AG10803 (cell line): ENCODE data around the gene ATP9A.
A peak's percentile ranks its signal among the peaks of the same experiment; 100 is the strongest.

ENCODE experiments used
- DNase-seq: peaks from one replicate; pipeline ENCODE4 v3.0.0; 2010; ENCODE audit warnings: low read depth
- H3K4me3 ChIP-seq: 2 replicates; pipeline ENCODE4 v1.5.1; 2011; ENCODE audit warnings: mild to moderate bottlenecking, low read length, control low read depth
- TF ChIP-seq, protein P1 (sequence below): conservative IDR thresholded peaks from 2 replicates; pipeline ENCODE4 v1.5.1; 2011; ENCODE audit warnings: mild to moderate bottlenecking, low read length, control low read depth, inconsistent platforms

The ATP9A gene

DNA sequence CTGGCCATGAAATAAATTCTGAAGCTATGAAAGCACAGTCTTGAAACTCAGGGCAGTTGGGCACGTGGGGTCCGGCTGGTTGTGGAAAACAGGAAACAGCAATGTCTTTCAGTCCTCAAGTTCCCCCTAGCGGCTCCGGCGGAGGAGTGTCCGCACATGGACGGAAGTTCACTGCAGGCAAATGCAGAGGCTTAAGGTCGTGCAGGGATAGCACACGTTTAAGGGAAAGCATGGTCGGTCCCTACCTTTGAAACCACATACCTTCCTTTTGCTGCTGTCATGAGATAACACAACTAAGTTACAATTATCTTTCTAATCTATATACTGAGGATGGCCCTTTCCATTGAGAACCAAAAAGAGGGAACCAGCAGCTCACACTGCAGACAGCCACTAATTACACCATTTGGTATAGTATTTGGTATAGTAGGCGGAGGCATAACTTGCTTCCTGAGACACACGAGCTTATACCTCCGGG is 173.1 kb downstream of the ATP9A start:
- TF ChIP-seq, protein P1, sequence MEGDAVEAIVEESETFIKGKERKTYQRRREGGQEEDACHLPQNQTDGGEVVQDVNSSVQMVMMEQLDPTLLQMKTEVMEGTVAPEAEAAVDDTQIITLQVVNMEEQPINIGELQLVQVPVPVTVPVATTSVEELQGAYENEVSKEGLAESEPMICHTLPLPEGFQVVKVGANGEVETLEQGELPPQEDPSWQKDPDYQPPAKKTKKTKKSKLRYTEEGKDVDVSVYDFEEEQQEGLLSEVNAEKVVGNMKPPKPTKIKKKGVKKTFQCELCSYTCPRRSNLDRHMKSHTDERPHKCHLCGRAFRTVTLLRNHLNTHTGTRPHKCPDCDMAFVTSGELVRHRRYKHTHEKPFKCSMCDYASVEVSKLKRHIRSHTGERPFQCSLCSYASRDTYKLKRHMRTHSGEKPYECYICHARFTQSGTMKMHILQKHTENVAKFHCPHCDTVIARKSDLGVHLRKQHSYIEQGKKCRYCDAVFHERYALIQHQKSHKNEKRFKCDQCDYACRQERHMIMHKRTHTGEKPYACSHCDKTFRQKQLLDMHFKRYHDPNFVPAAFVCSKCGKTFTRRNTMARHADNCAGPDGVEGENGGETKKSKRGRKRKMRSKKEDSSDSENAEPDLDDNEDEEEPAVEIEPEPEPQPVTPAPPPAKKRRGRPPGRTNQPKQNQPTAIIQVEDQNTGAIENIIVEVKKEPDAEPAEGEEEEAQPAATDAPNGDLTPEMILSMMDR, result peak; percentile 96
- no peak overlapping the region for H3K4me3 ChIP-seq
- peak; percentile 90 for DNase-seq

DNA sequence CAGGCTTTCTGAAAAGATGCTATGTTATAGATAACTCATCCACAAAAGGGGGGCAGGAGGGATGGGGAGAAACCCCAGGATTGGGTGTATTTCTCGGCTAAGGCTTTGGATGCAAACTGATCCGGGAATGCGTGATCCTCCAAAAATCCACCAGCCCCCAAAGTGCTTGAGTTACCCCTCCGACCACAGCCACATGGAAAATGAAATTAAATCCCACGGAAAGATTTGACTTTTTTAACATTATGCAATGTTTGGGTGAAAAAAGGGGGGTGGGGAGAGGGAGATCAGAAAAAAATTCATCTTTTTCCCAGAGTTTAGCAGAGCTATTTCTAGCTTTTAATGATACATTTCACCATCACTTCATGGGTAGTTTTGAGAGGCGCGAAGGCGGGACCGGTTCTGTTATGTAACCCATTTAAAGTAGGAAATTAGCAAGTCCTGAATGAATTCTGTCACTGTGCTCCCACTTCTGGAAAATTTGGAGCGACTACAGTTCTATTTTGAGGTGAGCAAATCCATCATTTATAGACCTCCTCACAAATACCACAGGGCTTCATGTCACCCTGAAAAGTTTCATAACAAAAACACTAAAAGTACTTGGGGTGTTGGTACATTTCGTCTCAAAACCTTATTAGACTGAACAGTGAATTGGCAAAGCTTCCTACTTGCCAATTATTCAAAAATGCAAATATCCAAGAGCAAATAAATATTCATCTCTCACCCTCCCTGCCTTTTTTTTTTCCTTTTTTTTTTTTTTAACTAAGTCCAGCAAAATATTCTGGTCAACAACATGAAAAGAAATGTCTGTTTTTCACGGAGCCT is 173.7 kb downstream of the ATP9A start:
- DNase-seq, result peak; percentile 46

DNA sequence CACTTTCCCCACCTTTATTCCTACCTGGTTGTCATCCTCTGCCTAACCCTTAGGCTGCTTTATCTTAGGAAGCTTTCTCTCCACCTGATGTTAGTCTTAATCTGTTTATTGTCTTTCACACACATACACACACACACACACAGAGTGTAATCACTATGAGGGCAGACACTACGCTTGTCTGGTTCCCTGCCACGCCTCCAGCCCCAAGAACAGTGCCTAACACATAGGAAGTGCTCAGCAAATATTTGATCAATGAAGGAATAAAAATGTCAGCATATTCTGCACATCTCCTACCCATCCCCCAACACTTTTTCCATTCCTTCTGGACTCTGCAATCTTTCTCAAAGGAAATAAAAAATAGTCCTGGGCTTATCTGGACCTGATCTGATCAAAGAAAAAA is 174.6 kb downstream of the ATP9A start:
- DNase-seq, result no peak
- H3K4me3 ChIP-seq, result no peak overlapping the region
- TF ChIP-seq, protein P1, result no peak

More for the DNA sequence above, 173.7 kb downstream of the ATP9A start:
- H3K4me3 ChIP-seq, result no peak overlapping the region
- TF ChIP-seq, protein P1, result no peak

DNA sequence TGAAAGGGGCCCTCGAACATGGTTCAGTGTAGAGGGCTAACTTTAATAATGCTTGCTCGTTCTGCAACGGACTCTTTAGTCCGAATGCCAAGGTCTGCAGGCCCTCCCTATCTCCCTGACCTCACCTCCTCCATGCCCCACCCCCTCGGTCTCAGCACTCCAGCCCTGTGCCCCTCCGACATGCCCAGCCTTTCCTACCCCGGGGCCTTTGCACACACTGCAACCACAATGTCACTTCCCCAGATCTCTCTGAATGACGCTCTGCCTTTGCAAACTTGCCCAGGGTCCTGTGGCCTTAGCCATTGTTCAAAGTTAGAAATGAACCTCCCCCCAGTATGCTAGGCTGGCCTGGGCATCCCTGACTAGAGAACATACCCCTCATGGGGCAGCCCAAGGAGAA is 175.6 kb downstream of the ATP9A start:
- no peak overlapping the region for H3K4me3 ChIP-seq
- TF ChIP-seq, protein P1, result no peak
- DNase-seq, result no peak

DNA sequence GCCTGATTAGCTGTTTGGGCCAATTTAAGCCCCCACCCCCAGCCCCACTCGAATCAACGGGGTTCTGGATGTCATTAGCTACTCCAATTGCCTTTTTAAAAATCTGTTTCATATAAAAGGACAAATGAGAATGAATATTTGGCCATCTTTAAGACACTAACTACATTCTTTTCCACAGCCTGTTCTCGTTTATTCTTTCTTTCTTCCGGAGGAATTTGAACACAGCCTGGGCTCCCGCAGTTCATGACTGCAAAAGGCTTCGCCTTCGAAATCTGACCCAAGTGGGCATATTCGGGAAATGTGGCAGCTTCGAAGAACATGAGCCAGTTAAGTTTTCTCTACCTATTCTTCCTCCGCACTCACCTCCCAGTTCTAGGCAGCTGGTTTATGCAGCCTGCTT is 176.3 kb downstream of the ATP9A start:
- TF ChIP-seq, protein P1, result no peak
- H3K4me3 ChIP-seq, result no peak overlapping the region
- DNase-seq, result peak; percentile 53

DNA sequence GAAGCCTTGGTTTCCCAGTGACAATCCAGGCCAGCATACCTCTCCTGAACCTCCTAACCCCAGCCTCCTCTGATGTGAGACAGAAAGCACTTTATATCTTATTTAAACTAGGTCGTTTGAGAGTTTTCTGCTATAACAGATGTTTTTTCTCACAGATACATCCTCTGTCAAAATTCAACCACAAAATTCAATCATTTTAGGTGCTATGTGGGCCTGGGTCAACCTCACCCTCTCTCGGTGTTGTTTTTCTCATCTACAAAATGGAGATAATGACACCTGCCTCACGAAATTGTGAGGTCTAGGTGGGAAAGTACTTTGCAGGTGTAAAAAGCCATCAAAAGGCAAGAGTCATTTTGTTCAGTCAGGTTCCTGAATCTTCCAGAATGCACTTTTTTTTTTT is 179.4 kb downstream of the ATP9A start:
- H3K4me3 ChIP-seq, result no peak overlapping the region
- no peak for DNase-seq
- TF ChIP-seq, protein P1, result no peak

DNA sequence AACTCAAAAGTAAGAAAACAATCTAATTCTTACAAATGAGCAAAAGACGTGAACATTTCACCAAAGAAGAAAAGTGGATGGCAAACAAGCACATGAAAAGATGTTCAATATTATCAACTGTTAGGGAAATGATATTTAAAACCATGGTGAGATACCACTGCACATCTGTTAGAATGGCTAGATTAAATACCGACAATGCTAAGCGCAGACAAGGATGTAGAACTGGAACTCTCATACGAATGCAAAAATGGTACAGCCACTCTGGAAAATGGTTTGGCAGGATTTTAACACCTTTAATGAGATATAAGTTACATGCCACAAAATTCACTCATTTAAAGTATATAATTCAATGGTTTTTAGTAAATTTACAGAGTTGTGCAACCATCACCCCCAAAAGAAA is 181.0 kb downstream of the ATP9A start:
- DNase-seq, result no peak
- TF ChIP-seq, protein P1, result no peak

More for the DNA sequence above, 181.0 kb downstream of the ATP9A start:
- H3K4me3 ChIP-seq, result no peak overlapping the region
